Mesodermal cell (in vitro differentiated cells): Measurements from ENCODE around the gene ZFYVE9.
"Not testable (repeated sequence)": the region's sequence is repeated elsewhere in the genome, so short reads cannot be mapped to it uniquely, and the experiment has no call there.

Experiments
- H3K27ac ChIP-seq: 2 replicates; pipeline ENCODE4 v1.7.0; 2013; ENCODE audit warnings: mild to moderate bottlenecking, low read depth, low read length, moderate library complexity; ENCODE audit not compliant: severe bottlenecking
- H3K36me3 ChIP-seq: 2 replicates; pipeline ENCODE4 v1.7.1; 2013; ENCODE audit warnings: mild to moderate bottlenecking, low read length, moderate library complexity; ENCODE audit not compliant: control insufficient read depth, insufficient read depth
- H3K4me1 ChIP-seq: one replicate; pipeline ENCODE4 v1.7.1; 2013; ENCODE audit warnings: mild to moderate bottlenecking, low read length; ENCODE audit not compliant: insufficient read depth, control insufficient read depth, poor library complexity, severe bottlenecking
- H3K4me3 ChIP-seq: 2 replicates; pipeline ENCODE4 v1.7.0; 2013; ENCODE audit warnings: low read length, control low read depth, mild to moderate bottlenecking; ENCODE audit not compliant: insufficient read depth, poor library complexity, severe bottlenecking; ENCODE audit errors: extremely low read depth
- H3K9me3 ChIP-seq: 2 replicates; pipeline ENCODE4 v1.7.1; 2013; ENCODE audit warnings: mild to moderate bottlenecking, low read length, moderate library complexity; ENCODE audit not compliant: control insufficient read depth
- WGBS, 2 experiments: methylation state at CpG; one replicate each; pipeline ENCODE4 v1.1.5; 2013; ENCODE audit warnings: missing lambda C conversion rate in 2 of 2; ENCODE audit not compliant: insufficient coverage in 2 of 2; 5-methylcytosine and 5-hydroxymethylcytosine counted together

ZFYVE9 gene

GRCh38 chr1:52179073-52179472, 37.2 kb downstream of the ZFYVE9 start:
- WGBS, 2 experiments: 63 to 80% methylated on average over 3 to 5 of the region's 6 CpGs
- Histone ChIP-seq H3K27ac (no peak overlapping the region), H3K4me1 (no peaks in the 10 kb centered on the region), H3K4me3 (no peak overlapping the region), H3K9me3 (peaks cover 5% of the 10 kb centered on the region), H3K36me3 (no peaks in the 10 kb centered on the region)

- WGBS, 2 experiments: 85 to 100% methylated on average over 3 of the region's 3 CpGs
- Histone ChIP-seq H3K4me3 (no peak overlapping the region), H3K27ac (no peak overlapping the region), H3K36me3 (no peaks in the 10 kb centered on the region), H3K4me1 (no peaks in the 10 kb centered on the region), H3K9me3 (peaks cover 5% of the 10 kb centered on the region)
Observed at GRCh38 chr1:52180176-52180575, 38.3 kb downstream of the ZFYVE9 start.

DNA sequence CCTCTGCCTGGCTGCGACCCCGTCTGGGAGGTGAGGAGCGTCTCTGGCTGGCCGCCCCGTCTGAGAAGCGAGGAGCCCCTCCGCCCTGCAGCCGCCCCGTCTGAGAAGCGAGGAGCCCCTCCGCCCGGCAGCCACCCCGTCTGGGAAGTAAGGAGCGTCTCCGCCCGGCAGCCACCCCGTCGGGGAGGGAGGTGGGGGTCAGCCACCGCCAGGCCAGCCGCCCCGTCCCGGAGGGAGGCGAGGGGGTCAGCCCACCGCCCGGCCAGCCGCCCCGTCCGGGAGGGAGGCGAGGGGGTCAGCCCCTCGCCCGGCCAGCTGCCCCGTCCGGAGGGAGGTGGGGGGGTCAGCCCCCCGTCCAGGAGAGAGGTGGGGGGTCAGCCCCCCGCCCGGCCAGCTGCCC, 39.9 kb downstream of the ZFYVE9 start:
- H3K9me3 ChIP-seq, H3K27ac ChIP-seq, H3K4me1 ChIP-seq, H3K36me3 ChIP-seq, H3K4me3 ChIP-seq: not testable (repeated sequence)
- WGBS, 2 experiments: 97 to 99% methylated on average over 13 to 24 of the region's 36 CpGs

- no CpG with 5 or more reads among the region's 5 CpGs for WGBS, 2 experiments
- H3K27ac ChIP-seq, H3K4me1 ChIP-seq, H3K4me3 ChIP-seq, H3K9me3 ChIP-seq, H3K36me3 ChIP-seq: not testable (repeated sequence)
Observed at GRCh38 chr1:52182328-52182727, 40.4 kb downstream of the ZFYVE9 start.

GRCh38 chr1:52182874-52183400, 41.0 kb downstream of the ZFYVE9 start:
- Histone ChIP-seq H3K36me3 (no peaks in the 10 kb centered on the region), H3K4me3 (no peak overlapping the region), H3K9me3 (peaks cover 3% of the 10 kb centered on the region), H3K27ac (no peak overlapping the region), H3K4me1 (no peaks in the 10 kb centered on the region)
- 86 to 88% methylated on average over 2 of the region's 3 CpGs for WGBS, 2 experiments

DNA sequence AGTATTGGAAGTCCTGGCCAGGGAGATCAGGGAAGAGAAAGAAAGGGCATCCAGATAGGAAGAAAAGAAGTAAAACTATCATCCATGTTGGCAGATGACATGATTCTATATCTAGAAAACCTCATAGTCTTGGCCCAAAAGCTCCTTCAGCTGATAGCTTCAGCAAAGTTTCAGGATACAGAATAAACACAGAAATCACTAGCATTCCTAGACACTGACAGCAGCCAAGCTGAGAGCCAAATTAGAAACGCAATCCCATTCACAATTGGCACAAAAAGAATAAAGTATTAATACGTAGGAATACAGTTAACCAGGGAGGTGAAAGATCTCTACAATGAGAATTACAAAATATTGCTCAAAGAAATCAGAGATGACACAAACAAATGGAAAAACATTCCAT, 44.6 kb downstream of the ZFYVE9 start:
- no peaks in the 10 kb centered on the region for H3K36me3 ChIP-seq
- no peaks in the 10 kb centered on the region for H3K4me1 ChIP-seq
- H3K9me3 ChIP-seq: peaks cover 3% of the 10 kb centered on the region
- WGBS, 2 experiments: no CpG with 5 or more reads among the region's 2 CpGs
- H3K4me3 ChIP-seq: no peak overlapping the region
- no peak overlapping the region for H3K27ac ChIP-seq

DNA sequence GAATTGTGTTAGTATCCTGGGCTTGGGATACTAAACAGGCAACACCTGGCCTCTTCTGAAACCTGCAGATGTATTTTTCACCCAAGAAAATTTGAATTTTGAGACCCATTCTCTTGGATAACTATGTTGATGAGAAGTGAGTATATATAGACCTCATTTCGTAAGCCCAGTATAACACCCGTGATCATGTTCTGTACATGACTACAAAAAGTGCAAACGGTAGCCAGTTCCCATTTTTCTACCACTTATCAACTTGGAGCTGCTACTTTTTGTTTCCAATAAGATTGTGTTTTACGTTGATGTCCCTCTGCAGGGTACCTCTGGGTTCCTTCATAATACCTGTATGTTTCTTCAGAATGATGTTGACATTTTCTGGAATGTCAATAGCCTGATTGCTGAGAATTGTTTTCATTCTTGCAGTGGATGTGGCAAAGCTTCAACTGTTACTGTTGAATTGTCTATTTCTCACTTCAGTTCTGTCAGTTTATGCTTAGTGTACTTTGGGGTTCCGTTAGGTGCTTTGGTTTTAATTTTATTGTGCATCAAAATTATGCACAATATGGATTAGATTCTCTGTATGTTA, 48.1 kb downstream of the ZFYVE9 start:
- Histone ChIP-seq H3K4me3 (no peak overlapping the region), H3K9me3 (peaks cover 3% of the 10 kb centered on the region), H3K36me3 (no peaks in the 10 kb centered on the region), H3K27ac (no peak overlapping the region), H3K4me1 (no peaks in the 10 kb centered on the region)
- 95 to 100% methylated on average over 2 to 3 of the region's 5 CpGs for whole genome bisulfite sequencing, 2 experiments

GRCh38 chr1:52190500-52191252, 48.8 kb downstream of the ZFYVE9 start:
- Histone ChIP-seq H3K9me3 (peaks cover 3% of the 10 kb centered on the region), H3K36me3 (no peaks in the 10 kb centered on the region), H3K4me3 (no peak overlapping the region), H3K4me1 (no peaks in the 10 kb centered on the region), H3K27ac (no peak overlapping the region)
- WGBS, 2 experiments: 40 to 66% methylated on average over 1 to 2 of the region's 4 CpGs

DNA sequence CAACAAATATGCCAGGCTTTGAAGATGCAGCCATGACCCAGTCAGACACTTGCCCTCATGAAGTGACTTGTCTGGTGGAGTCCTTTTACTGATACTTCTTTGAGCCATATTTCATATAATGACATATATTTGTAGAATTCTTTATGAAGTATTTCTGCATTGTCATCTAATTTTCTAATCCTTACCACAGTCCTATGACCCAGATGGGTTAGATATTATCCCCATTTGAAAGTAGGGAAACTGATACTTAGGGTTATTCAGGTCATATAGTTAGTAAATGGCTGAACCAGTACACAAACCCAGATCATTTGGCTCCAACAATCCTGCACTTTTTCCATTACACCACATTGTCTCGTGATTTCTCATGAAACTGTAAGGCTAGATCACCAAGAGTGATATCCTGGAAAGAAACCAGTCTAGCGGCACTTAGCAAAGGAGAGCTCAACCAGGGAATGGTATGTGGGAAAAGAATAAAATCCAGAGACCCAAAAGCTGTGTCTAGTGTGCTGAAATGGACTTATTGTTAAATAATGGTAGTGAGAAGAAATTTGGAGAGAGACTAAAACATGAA, 49.6 kb downstream of the ZFYVE9 start:
- Histone ChIP-seq H3K9me3 (peaks cover 2% of the 10 kb centered on the region), H3K36me3 (no peaks in the 10 kb centered on the region), H3K27ac (no peak overlapping the region), H3K4me3 (no peak overlapping the region), H3K4me1 (no peaks in the 10 kb centered on the region)
- 100% methylated on average over 1 of the region's 2 CpGs for WGBS, 2 experiments

GRCh38 chr1:52192024-52192423, 50.1 kb downstream of the ZFYVE9 start:
- Histone ChIP-seq H3K4me1 (no peaks in the 10 kb centered on the region), H3K27ac (no peak overlapping the region), H3K4me3 (no peak overlapping the region), H3K9me3 (no peaks in the 10 kb centered on the region), H3K36me3 (no peaks in the 10 kb centered on the region)
- 93% methylated on average over 2 of the region's 2 CpGs; no CpG with 5 or more reads in 1 of the 2 experiments for WGBS, 2 experiments

DNA sequence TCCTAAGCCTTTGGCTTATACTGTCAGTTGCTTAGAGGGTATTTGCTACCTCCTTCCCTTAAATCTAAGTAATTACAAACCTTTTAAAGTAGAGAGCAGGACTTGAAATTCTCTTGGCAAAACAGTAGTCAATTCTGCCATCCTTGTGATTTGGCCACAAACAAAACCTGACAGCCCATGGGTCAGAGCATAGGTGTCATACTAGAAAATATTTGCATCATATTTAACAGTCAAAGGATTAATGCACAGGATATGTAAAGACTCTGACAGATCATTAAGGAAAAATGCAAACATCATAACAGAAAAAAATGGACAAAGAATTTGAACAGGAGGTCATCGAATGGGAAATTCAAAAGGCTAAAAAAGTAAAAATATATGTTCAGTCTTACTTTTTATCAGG, 50.5 kb downstream of the ZFYVE9 start:
- no CpG with 5 or more reads among the region's 1 CpG for WGBS, 2 experiments
- no peaks in the 10 kb centered on the region for H3K4me1 ChIP-seq
- H3K27ac ChIP-seq: no peak overlapping the region
- no peak overlapping the region for H3K4me3 ChIP-seq
- H3K36me3 ChIP-seq: no peaks in the 10 kb centered on the region
- H3K9me3 ChIP-seq: no peaks in the 10 kb centered on the region
